Measurements from ENCODE around the gene MAP3K3.

MAP3K3 gene

DNA sequence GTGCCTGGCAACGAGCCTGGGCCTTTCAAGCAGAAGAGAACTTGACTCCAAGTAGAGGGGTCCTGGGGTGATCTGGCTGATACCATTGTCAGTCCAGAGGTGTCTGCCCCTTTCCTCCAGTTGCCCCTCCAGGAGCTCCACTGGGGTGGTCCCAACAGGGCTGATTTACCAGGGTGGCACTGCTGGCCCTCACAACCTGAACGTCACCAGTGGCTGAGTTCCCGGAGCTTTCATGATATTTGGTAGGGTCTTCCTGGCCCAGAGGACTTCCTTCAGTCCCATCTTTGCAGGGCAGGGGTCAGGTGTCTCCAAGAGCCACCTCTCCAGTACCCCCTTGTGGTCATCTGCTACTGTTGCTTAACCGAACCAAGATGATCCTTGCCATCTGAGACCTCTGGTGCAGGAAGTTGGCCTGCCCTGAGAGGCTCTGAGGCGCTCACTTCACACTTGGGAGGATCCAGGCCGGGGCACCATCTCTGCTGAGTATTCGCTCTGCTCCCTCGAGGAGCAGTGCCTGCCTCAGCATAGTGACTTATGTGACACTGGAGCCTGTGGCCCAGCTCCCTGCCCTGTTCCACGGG is 74.3 kb downstream of the MAP3K3 start:
- TF ChIP-seq, protein P1, sequence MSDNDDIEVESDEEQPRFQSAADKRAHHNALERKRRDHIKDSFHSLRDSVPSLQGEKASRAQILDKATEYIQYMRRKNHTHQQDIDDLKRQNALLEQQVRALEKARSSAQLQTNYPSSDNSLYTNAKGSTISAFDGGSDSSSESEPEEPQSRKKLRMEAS (IDR thresholded peaks at IDR 0.05; ENCODE audit: low read depth, low read length): no peak
- peak; percentile 44 for TF ChIP-seq CTCF (IDR thresholded peaks at IDR 0.05; ENCODE audit: low read depth, low read length)
- TF ChIP-seq POLR2A (IDR thresholded peaks at IDR 0.05; ENCODE audit: extremely low read depth, insufficient read length): no peak
- no peak for TF ChIP-seq MYC (IDR thresholded peaks at IDR 0.05; ENCODE audit: low read depth, low read length)
- no peak overlapping the region for H3K4me3 ChIP-seq (ENCODE audit: low read depth, low read length)
- peak; percentile 77 for DNase-seq (ENCODE audit: low read depth)

DNA sequence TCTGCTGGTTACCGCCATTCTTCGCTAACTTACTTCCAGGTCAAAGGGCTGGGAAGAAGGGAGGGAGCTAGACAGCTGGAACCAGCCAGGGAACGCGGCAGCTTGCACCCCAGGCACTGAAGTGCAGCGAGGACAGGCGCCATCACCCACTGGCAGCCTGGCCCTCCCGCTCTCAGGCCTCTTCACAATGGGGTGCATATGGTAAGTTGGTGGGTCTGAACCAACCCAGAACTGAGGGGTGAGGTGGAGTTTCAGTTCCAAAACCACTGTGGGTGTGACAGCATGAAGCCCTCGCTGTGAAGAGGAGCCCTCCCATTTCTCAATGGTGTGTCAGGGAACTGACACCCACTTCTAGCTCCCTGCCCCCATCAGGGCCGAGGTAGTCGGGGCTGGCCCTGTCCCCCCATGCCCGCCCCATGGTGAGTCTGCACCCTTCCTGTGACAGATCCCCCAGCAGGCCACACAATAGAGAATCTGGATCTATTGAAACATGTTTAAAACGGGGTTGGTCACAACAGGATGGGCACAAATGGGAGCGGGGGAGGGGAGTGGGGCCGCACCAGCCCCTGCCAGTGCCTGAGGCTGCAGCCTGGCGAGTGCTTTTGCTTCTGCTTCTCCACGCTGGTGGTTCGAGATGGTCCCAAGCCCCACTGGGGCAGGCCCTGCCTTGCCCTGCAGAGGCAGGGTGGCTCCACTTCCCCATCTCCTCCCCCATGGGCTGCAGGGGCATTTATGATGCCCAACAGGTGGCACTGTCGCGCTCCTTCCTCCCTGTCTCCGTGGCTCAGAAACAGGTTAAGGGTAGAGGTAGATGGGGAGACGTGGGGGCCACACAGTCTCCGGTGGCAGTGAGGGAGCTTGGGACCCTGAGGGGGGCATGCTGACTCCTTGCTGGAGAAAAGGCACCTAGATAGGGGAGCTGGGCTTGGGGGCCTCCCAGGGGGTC is 75.4 kb downstream of the MAP3K3 start:
- DNase-seq (ENCODE audit: low read depth): peak; percentile 90
- H3K4me3 ChIP-seq (ENCODE audit: low read depth, low read length): peak overlapping the region; percentile 76
- peak; percentile 61; the same call in 1 of the 2 replicates for TF ChIP-seq MYC (IDR thresholded peaks at IDR 0.05; ENCODE audit: low read depth, low read length)
- peak; percentile 75 for TF ChIP-seq CTCF (IDR thresholded peaks at IDR 0.05; ENCODE audit: low read depth, low read length)
- TF ChIP-seq, protein P1 (IDR thresholded peaks at IDR 0.05; ENCODE audit: low read depth, low read length): 0 out of 2 replicates have a peak, but pooled peaks have one; percentile 62
- peak; percentile 30 for TF ChIP-seq POLR2A (IDR thresholded peaks at IDR 0.05; ENCODE audit: extremely low read depth, insufficient read length)

DNA sequence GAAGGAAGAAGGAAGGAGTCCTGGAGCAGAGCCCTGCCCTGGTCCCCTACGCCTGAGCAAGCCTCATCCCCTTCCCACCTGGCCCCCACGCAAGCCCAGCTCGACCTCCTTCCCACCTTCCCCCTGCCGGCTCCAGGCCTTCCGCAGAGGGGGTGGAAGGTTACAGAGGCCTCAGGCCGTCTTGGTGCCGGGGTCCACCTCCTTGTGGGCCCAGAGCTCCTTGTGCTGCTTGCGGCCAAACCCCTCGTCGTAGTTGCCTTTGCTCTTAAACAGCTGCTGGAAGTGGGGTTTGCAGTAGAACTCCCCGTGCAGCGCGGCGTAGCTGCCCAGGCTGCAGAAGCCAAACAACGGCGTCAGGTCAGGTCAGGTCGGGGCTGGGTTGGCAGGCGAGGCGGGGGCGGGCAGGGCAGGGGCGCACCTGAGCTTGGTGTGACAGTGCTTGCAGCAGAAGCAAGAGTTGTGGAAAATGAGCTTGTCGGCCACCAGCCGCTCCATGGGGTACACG is 76.2 kb downstream of the MAP3K3 start:
- TF ChIP-seq CTCF (IDR thresholded peaks at IDR 0.05; ENCODE audit: low read depth, low read length) (no peak), POLR2A (IDR thresholded peaks at IDR 0.05; ENCODE audit: extremely low read depth, insufficient read length) (no peak), MYC (IDR thresholded peaks at IDR 0.05; ENCODE audit: low read depth, low read length) (no peak)
- TF ChIP-seq, protein P1 (IDR thresholded peaks at IDR 0.05; ENCODE audit: low read depth, low read length): no peak
- peak; percentile 55 for DNase-seq (ENCODE audit: low read depth)
- H3K4me3 ChIP-seq (ENCODE audit: low read depth, low read length): peak overlapping the region; percentile 76

DNA sequence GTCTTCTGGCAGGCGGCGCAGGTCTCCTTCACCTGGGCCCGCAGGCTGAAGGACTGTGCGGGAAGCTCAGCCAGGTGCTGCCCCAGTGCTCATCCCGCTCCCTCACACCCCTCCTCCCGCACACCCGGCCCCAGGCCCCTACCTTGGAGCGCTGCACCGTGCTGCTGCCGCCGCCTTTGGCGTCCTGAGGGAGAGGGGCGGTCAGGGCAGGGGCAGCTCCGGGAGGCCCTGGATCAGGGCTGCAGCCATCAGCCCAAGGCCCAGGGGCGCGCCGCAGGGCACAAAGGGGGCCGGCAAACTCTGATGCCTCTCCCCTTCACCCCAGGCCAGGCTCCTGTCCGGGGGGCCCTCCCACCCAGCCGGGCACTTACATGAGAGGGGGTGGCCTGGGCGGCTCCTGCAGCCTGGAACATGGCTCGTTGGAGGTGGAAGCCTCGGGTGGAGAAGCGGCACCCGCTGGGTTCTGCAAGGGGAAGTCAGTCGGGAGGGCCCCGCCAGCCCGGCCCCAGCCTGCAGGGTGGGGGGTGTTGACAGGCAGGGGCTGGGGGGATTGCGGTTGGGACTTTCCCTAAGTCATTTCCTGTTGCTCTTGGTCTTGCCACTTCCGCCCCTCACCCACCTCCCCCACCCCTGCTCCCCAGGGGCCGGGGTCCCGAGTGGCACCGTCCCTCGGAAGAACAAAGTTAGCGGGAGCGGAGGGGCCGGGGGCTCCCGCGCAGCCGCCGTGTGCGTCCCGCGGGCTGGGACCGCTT is 76.8 kb downstream of the MAP3K3 start:
- TF ChIP-seq CTCF (IDR thresholded peaks at IDR 0.05; ENCODE audit: low read depth, low read length) (no peak), MYC (IDR thresholded peaks at IDR 0.05; ENCODE audit: low read depth, low read length) (peak; percentile 63)
- TF ChIP-seq, protein P1 (IDR thresholded peaks at IDR 0.05; ENCODE audit: low read depth, low read length): peak; percentile 65
- H3K4me3 ChIP-seq (ENCODE audit: low read depth, low read length): peak overlapping the region; percentile 76
- DNase-seq (ENCODE audit: low read depth): peak; percentile 98
